GM19397 (cell line): Measurements from ENCODE around the gene USP13.
A peak's percentile ranks its signal among the peaks of the same experiment; 100 is the strongest.
"Not testable (repeated sequence)": the region's sequence is repeated elsewhere in the genome, so short reads cannot be mapped to it uniquely, and the experiment has no call there.

Source experiments
- ATAC-seq: cut with Tn5 transposase; IDR thresholded peaks from one replicate; pipeline ENCODE4 v1.9.1; 2021; ENCODE audit warnings: mild to moderate bottlenecking, moderate library complexity; ENCODE audit not compliant: unreplicated experiment

The USP13 gene

DNA sequence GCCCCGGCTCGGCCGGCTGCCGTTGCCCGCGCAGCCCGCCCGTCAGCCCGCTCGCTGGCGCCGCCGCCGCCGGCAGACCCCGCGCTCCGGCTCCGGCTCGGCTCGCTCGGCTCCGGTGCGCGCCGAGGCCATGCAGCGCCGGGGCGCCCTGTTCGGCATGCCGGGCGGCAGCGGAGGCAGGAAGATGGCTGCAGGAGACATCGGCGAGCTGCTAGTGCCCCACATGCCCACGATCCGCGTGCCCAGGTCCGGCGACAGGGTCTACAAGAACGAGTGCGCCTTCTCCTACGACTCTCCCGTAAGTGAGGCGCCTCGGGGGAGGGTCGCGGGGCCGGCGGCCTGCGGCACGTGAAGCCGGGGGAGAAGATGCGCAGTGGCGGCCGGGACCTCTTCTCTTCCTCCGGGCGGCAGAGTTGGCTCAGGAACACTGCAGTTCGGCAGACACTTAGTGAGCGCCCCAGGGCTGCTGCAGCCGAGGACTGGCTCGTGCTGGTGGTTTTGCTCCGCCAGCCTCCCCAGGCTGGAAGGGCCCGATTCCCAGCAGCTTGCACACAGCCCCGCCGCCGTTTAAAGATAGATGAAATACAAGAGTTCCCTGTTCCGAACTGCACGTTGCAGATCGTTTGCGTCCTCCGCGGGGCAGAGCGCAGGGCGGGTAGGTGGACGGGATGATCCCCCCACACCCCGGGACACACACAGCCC lies 407 bp downstream of the USP13 start:
- ATAC-seq: peak; percentile 62

DNA sequence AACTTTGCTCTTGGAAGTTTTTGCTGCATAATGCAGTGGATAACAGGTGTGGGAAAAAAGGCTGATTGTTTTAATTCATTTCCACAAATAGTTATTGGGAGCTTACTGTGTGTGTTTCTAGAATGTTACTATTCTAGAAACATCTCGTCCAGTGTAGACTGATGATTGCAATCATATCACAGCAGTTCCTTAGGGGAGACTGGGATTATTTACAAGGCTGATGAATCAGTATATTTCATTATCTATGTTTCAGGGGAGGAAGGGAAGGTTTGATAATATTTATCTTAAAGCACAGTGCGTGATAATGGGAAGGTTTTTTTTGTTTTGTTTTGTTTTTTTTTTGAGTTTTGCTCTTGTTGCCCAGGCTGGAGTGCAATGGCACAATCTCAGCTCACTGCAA lies 2.4 kb downstream of the USP13 start:
- ATAC-seq: no peak

DNA sequence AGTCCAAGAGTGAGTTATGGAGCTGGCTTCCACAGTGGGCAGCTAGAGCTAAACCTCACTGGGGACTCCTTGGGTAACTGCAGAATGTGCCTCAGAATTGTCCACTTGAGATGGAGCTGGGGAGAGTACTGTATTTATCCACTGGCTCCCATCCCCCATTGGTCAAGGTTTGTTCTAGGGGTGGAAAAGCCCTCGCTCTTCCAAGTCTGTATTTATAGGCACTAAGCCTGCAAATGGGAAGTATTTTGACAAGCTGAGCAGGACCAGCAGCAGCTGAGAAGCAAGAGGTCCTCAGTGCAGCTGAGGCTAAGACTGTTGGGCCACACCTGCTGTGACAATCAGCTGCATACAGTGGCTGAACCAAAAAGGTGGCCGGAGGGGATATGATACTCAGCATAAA lies 5.8 kb downstream of the USP13 start:
- no peak for ATAC-seq

DNA sequence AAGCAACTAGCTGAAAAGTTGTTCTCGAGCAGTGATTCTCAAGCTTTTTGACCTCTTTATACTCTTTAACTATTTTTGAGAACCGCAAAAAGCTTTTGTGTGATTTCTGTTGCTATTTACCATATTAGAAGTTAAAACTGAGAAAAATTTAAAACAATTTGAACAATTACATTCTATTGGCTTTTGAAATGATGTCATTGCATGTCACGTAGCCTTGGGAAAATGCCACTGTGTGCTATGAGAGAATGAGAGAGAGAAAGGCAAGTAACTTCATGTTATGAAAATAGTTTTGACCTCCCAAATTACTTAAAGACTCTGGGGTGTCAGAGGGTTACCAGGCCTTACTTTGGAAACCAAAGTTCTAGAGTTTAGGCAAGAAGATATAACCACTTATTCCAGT lies 8.0 kb downstream of the USP13 start:
- ATAC-seq: no peak

DNA sequence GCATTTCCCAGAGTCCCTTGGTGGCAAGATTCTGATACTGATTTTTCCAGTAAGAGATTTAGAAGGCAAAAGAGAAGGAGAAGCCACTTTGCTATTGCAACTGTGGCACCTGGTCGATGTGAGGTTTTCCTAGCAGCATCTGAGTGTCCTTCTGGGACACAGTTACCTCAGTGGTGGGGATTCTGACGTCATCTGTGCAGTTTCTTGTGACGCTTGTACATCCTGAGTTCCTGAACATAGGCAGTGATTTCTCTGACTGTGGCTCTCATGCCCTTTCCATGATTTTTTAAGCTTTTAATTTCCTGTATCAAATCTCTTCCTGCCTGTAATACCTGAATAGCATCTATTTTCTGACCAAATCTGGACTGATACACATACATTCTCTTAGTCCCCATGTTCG lies 8.9 kb downstream of the USP13 start:
- ATAC-seq: no peak

DNA sequence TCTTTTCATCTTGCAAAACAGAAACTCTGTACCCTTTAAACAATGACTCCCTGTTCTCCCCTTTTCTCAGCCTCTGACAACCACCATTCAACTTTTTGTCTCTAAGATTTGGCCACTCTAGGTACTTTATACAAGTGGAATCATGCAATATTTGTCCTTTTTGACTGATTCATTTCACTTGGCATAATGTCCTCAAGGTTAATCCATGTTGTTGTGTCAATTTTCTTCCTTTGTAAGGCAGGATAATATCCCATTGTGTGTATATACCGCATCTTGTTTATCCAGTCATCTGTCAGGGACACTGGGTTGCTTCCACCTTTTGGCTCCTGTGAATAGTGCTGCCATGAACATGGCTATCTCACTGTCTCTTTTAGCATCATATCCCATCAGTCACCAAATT lies 10.3 kb downstream of the USP13 start:
- ATAC-seq: no peak

DNA sequence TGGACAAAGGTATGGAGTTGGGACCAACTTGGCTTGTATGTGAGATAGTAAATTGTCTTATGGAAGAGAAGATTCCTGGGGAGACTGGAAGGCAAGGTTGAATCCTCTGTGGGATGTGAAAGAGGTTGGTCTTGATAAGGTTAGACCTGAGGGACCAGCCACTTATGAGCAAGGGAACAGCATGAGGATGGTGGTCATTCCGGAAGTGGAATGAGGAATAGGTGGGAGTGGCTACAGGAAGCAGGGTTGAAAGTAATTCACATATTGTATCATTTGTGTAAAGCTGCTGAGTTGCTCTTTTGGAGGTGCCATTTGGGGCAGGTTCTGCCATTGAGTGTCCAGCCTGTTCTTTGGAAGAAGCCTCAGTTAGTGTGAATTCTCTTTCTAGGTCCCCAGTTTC lies 13.2 kb downstream of the USP13 start:
- no peak for ATAC-seq

DNA sequence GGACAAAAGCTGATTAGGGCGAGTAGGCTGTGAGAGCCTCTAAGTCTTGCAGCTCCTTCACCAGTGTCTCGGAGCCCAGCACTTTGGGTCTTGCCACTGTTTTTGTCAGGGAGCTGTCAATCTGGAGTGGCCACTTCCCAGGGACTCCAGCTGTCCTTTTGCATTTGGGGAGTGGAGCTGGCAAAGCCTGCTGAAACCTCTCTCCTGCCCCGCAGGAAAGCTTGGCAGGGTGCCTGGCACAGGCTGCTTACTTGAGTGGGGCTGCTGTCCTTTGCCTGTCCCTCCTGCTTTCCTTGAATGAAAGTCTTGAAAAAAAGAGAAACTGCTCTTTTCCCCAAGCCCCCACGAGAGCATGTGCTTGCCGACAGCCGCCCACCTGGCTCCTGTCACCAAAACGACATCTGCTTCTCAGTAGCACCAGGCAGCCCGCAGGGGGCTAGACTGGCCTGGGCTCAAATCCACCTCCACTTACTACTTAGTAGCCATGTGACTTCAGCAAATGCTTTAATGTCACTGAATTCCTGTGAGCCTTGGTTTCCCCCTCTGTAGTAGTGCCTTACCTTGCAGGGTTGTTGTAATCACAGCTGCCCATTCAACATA lies 13.7 kb downstream of the USP13 start:
- ATAC-seq: no peak

DNA sequence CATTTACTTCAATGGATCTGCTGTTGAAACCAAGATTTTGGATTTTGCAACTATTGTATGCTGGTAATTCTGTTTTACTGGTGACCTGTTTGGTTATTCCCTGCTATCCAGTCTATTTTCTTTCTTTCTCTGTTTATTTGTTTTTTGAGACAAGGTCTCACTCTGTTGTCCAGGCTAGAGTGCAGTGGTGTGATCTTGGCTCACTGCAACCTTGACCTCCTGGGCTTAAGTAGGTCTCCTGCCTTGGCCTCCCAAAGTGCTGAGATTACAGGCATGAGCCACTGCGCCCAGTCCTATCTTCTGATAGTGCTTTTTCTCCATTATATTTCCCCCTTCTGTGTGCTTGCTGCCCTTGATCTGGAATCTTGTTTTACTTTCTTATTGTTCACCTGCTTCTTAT lies 15.6 kb downstream of the USP13 start:
- no peak for ATAC-seq

DNA sequence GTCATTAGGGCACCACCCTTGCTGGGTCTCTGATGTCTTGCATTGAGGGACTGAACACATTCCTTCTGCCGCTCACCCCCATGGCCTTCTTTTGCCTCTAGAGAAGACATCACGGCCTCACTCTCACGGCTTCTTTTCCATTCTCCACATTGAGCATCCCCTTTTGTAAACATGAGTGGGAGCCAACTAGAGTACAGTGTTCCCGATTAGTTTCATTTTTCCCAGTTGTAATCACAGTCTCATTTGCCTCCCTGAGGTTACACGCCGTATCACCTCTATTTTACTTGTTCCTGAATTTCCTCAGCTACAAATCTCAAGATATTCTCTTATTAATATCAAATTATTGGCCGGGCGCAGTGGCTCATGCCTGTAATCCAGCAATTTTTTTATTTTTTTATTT lies 17.5 kb downstream of the USP13 start:
- ATAC-seq: no peak

DNA sequence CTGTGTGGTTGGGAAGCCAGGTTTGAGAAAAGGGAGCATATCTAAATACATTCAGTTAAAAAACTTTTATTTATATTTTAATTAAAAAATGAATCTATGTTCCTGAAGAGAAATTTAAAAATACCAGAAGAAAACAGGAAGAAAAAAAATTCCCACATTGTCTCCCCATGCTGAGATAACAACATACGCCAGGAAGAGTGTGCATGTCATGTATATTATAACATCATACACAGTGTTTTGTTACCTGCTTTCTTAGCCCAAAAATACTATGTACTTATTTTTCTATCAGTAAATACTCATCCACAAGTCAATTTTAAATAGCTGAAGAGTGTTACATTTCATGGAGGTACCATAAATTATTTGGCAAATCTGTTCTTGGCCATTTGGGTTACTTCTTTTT lies 18.5 kb downstream of the USP13 start:
- no peak for ATAC-seq

DNA sequence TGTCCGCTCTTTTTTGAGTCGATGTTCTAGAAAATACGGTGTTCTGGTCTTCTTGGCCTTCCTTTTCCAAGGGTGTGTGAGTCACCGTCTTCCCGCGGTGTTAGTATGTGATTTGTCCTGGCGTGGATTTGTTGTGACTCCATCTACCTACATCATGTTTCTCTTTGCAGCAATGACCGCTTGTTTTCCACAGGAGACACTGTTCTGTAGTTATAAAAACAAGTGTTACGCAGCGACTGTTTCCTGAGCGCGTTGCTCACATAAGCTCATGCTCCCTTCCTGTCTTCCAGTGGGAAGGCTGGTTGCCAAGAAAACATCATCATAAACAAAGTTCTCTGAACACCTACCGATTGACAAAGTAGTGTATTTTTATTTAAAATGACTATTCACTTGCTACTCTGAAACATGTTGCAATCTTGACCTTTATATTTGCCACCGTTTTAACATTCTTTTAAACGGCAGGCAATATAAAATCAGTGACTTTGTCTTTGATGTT lies 19.0 kb downstream of the USP13 start:
- no peak for ATAC-seq

DNA sequence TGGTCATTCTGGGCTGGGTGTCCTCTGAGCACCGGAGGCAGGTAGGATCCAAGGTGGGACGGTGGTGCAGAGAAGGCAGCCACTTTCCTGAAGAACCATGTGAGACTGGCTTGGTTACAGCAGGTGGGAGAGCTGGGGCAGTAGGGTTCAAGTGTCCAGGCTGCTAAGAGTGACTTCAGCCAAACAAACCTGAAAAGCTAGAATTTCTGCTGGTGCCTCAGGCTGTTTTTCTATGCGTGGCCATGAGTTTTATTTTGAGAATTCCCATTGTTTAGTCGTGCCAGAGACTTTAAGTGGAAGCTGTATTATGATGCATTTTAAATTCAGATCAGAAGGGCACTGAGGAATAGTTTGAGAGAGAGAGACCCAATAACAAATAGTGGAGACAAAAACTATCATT lies 20.1 kb downstream of the USP13 start:
- ATAC-seq: no peak

DNA sequence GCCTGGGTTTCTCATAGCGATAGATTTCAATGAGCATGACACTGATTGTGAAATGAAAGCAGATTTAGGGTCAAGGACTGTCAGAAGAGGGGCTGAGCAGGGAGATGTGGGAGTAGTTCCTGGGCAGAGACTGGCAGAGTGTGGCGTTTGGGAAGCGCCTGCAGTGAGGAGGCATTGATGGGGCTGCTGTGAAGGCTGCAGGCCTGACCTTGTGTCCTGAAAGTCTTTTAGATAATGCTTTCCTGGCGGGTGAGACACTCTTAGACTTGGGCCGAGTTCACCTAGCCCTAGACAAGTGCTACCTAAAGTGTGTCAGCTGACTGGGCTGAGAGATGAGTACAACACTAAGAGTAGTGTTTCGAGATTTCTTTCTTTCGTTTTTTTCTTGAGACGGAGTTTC lies 20.7 kb downstream of the USP13 start:
- ATAC-seq: no peak

DNA sequence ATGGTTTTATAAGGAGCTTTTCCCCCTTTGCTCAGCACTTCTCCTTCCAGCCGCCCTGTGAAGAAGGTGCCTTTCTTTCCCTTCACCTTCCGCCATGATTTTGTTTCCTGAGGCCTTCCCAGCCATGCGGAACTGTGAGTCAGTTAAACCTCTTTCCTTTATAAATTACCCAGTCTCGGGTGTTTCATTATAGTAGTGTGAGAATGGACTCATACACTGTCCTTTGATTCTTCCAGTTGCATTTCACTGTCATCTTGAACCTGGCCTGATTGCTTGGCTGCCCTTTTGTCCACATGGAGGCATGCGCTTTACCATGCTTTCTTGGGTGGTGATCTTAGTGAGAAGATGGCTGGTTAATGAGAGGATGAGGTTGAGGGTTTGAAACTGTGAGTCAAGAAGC lies 23.2 kb downstream of the USP13 start:
- no peak for ATAC-seq

DNA sequence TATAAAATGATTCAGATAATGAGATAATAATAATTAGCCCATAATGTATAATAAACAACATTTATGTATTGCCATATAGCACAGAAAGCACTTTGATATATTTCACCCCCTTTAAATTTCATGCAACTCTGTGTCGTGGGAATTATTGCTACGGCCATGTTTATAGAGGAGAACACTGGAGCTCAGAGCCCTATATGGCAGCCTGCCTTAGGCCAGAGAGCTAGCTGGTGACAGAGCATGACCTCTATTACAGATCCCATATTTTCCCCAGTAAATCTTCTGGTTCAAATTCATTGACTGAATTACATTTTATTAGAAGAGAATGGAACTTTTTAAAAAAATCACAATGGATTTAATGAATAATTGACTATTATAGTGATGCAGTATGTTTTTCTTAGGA lies 25.0 kb downstream of the USP13 start:
- ATAC-seq: no peak

DNA sequence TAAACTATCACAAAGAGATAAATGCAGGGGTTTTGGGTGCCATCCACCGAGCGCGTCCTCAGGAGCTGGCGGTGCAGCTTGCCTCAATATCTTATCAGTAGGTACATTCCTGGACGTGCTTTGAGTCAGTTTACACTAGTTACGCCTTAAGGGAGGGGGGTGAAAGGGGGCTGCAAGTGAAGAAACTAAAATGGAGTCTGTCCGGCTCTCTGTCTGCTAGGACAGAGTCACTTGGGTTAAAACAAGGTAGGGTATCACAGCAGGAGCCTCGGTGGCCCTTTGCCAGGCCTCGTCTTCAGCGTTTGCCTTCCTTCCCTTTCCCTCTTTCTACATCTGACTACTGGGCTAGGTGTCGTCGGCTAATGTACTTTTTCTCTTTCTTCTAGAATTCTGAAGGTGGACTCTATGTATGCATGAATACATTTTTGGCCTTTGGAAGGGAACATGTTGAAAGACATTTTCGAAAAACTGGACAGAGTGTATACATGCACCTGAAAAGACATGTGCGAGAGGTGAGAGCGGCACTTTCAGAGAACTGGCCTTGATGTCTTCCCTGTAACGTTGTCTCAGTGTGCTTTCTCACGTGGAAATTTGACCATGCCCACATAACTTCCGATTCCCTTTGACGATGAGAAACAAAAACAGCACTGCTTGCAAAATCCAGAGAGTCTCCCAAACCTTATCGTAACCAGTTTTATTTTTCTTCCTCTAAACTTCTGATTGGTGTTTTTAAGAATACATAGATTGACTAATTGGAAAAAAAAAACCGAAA lies 28.8 kb downstream of the USP13 start:
- no peak for ATAC-seq

DNA sequence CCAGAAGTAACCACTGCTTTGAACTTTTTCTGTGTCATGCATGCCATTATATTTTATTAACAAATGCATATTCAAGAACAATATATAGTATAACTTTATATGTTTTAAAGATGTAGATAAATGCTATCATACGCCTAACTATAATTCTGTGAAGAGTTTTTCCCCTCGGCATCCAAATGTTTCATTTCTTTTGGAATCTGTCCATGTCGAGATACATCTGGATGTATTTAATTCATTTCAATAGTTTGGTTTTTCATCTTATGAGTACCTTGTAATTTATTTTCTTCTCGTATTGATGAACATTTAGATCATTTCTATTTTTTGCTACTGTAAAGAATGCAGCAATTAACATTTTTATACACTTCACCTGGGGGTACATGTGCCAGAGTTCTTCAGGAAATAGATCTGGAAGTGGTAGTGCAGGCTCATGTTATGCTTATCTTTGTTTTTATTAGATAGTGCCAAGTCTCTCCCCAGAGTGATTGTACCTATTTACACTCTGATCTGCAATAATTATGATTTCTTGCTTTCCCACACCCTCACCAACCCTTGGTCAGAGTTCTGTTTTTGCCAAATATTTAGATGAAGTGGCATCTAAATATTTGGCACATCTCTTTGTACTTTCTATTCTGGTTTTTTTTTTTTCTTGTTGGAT lies 29.7 kb downstream of the USP13 start:
- no peak for ATAC-seq

DNA sequence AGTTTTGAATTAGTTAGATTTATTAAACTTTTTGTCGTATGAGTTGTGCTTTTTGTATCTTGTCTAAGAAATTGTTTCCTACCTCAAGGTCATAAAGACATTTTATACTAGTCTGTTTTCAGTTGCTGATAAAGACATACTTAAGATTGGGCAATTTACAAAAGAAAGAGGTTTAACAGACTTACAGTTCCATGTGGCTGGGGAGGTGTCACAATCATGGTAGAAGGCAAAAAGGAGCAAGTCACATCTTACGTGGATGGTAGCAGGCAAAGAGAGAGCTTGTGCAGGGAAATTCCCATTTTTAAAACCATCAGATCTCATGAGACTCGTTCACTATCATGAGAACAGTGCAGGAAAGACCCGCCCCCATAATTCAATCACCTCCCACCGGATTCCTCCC lies 30.4 kb downstream of the USP13 start:
- not testable (repeated sequence) for ATAC-seq

DNA sequence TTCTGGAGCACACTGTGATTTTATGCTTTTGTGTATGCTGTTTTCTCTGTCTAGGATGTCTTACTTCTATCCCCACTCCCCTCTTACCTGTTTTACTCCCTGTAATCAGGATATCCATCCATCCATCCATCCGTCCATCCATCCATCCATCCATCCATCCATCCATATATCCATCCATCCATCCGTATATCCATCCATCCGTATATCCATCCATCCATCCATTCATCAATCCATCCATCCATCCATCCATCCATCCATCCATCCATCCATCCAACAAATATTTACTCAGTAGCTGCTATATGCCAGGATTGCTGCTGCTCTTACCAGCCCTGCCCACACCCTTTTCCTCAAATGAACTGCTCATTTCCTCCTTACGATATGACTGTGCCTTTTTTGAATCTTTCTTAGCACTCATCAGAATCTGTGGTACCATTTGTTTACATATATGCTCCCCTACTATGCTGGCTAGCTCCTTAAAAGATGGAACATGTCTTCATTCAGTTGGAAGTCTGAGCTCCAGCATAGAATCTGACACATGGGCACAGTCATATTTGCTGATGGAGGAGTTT lies 35.2 kb downstream of the USP13 start:
- no peak for ATAC-seq

DNA sequence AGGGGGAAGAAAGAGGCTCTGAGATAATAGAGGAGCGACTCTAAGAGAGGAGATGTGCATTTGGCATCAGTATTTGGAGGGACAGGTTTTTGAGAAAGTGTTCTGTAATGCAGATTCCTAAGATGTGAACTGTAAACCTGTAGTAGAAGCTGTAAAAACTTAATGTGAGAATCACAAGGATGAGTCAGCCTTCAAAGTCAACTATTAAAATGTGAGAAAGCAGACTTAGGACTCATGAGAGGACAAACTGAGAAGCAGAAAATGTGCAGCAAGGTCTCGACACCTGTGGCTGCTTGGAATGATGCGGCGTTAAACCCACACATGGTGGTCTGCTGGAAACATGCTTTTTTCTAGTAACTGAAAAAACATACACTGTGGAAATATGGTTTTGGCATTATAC lies 36.0 kb downstream of the USP13 start:
- ATAC-seq: no peak
